ENCODE results near the gene IFNA6.
"Not testable (repeated sequence)": the region's sequence is repeated elsewhere in the genome, so short reads cannot be mapped to it uniquely, and the experiment has no call there.

IFNA6 gene

GRCh38 chr9:21350787-21351186 lies at the start of gene IFNA6:
IFNA6 (minus strand) TSS chr9:21350887; CDS start chr9:21350887, 0 bp downstream.
- H3K27me3 ChIP-seq (ENCODE audit: control insufficient read depth, insufficient read depth, low read length): no peaks in the 10 kb centered on the region
- no peak within 1 kb of the TSS for H3K4me3 ChIP-seq (ENCODE audit: low read length)
- no peaks in the 10 kb centered on the region for H3K36me3 ChIP-seq (ENCODE audit: control insufficient read depth, low read depth, low read length)
- H3K9me3 ChIP-seq (ENCODE audit: control insufficient read depth, low read depth, low read length): no peaks in the 10 kb centered on the region
- no peak within 1 kb of the TSS for H3K27ac ChIP-seq (ENCODE audit: low read length)
- H3K4me1 ChIP-seq (ENCODE audit: control insufficient read depth, low read depth, low read length): no peaks in the 10 kb centered on the region
- H3K9ac ChIP-seq (ENCODE audit: low read length): no peak within 1 kb of the TSS

DNA sequence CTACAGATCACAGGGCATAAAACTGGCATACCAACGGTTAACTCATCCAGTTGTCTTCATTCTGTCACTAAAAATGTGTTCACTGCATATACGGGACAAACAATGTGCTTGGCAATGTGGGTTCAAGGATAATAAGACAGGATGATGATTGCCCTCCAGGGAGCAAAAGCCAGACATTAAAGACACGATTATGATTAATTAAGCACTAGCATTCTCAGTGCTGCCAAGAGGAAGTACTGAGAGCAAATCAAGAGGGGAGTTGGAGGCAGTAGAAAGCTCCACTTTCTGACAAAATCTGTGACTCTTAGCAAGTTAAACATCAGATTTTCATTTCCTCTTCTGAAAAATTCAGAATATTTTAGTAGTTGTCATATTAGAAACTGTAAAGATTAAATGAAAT lies 49.3 kb upstream of the IFNA6 start:
- H3K27me3 ChIP-seq (ENCODE audit: control insufficient read depth, insufficient read depth, low read length): peaks cover 65% of the 10 kb centered on the region
- no peaks in the 10 kb centered on the region for H3K4me1 ChIP-seq (ENCODE audit: control insufficient read depth, low read depth, low read length)
- no peaks in the 10 kb centered on the region for H3K36me3 ChIP-seq (ENCODE audit: control insufficient read depth, low read depth, low read length)
- H3K4me3 ChIP-seq (ENCODE audit: low read length): no peak overlapping the region
- no peaks in the 10 kb centered on the region for H3K9me3 ChIP-seq (ENCODE audit: control insufficient read depth, low read depth, low read length)
- H3K9ac ChIP-seq (ENCODE audit: low read length): no peak overlapping the region
- no peak overlapping the region for H3K27ac ChIP-seq (ENCODE audit: low read length)

- Histone ChIP-seq H3K9me3 (ENCODE audit: control insufficient read depth, low read depth, low read length) (no peaks in the 10 kb centered on the region), H3K9ac (ENCODE audit: low read length) (no peak overlapping the region), H3K4me3 (ENCODE audit: low read length) (no peak overlapping the region), H3K27ac (ENCODE audit: low read length) (no peak overlapping the region), H3K4me1 (ENCODE audit: control insufficient read depth, low read depth, low read length) (no peaks in the 10 kb centered on the region), H3K36me3 (ENCODE audit: control insufficient read depth, low read depth, low read length) (no peaks in the 10 kb centered on the region), H3K27me3 (ENCODE audit: control insufficient read depth, insufficient read depth, low read length) (peaks cover 65% of the 10 kb centered on the region)
Measured at GRCh38 chr9:21398955-21399489, 48.3 kb upstream of the IFNA6 start.

DNA sequence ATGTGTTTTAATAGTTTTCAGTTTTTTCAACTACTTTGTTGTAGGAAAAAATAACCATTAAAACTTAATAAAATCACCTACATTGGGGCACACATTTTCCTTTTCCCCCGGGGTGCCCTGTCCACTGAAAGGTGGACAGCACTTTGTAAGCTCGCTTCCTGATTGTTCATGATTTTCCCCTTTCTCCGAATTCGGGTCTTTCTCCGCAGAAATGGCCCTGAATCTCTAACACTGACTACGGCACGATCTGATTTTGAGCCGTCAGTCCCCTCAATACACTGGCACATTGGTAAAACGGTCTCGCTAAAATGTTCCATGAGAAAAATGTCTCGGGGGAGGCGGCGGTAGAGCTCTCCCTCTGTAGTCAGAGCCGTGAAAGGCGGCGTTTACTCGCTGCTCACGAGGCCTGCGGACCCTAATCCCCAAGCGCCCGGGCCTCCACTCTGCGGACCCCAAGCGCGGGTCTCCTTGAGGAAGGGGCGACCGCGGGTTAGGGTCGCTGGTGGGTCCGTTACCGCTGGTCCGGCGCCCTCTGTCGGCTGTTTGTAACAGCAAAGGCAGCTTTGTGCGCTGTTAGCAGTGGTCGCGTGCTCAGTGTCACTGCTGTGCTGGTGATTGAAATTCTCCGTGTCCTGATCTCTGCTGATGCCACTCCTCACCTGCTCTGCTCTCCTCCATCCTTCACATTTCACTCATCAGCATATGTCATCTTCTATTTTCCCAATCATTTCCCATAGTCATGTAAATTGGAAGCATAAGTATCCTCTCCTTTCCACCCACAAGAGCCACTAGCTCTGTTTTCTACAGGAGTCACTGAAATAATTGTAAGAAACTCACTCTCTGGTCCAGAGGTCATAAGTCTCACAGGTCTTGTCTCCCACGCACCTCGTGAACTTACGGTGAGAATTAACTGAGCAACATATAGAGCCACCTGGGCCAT lies 45.4 kb upstream of the IFNA6 start:
- peak overlapping the region; percentile 39 for H3K9ac ChIP-seq (ENCODE audit: low read length)
- no peak overlapping the region for H3K27ac ChIP-seq (ENCODE audit: low read length)
- peak overlapping the region; percentile 62 for H3K4me3 ChIP-seq (ENCODE audit: low read length)

GRCh38 chr9:21392270-21392669 lies 41.6 kb upstream of the IFNA6 start:
- H3K9ac ChIP-seq (ENCODE audit: low read length): no peak overlapping the region
- H3K9me3 ChIP-seq (ENCODE audit: control insufficient read depth, low read depth, low read length): no peaks in the 10 kb centered on the region
- no peak overlapping the region for H3K4me3 ChIP-seq (ENCODE audit: low read length)
- H3K36me3 ChIP-seq (ENCODE audit: control insufficient read depth, low read depth, low read length): no peaks in the 10 kb centered on the region
- no peaks in the 10 kb centered on the region for H3K4me1 ChIP-seq (ENCODE audit: control insufficient read depth, low read depth, low read length)
- no peak overlapping the region for H3K27ac ChIP-seq (ENCODE audit: low read length)
- H3K27me3 ChIP-seq (ENCODE audit: control insufficient read depth, insufficient read depth, low read length): peaks cover 24% of the 10 kb centered on the region

More for the DNA sequence above, 45.4 kb upstream of the IFNA6 start:
- Histone ChIP-seq H3K4me1 (ENCODE audit: control insufficient read depth, low read depth, low read length) (no peaks in the 10 kb centered on the region), H3K9me3 (ENCODE audit: control insufficient read depth, low read depth, low read length) (no peaks in the 10 kb centered on the region), H3K36me3 (ENCODE audit: control insufficient read depth, low read depth, low read length) (no peaks in the 10 kb centered on the region), H3K27me3 (ENCODE audit: control insufficient read depth, insufficient read depth, low read length) (peaks cover 36% of the 10 kb centered on the region)

DNA sequence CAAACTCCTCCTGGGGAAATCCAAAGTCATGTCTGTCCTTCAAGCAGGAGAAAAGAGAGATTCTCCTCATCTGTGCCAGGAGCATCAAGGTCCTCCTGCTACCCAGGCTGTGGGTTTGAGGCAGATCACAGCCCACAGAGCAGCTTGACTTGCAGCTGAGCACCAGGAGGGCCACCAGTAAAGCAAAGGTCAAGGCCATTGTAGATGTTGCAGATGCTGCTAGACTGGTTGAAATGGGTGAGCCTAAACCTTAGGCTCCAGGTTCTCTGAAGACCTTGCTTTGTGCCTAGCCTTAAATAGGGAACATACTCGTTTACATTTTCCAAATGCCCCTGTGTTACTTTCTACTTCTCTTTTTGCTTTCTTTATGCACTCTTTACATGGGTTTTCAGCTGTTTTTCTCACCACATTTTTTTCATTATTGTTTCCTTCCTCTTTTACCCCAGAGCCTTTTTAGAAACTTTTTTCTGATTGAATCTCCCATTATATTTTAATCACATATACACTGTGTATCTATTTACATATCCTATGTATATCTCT lies 34.5 kb upstream of the IFNA6 start, which contains the start of gene IFNA2:
TSS of gene IFNA2 (minus strand) at position 268 of the 540 bp plus-strand sequence. CDS start at position 199, 69 bp downstream.
- no peak within 1 kb of the TSS for H3K4me3 ChIP-seq (ENCODE audit: low read length)
- H3K27ac ChIP-seq (ENCODE audit: low read length): no peak within 1 kb of the TSS

GRCh38 chr9:21383627-21384026 lies 32.9 kb upstream of the IFNA6 start:
- H3K4me3 ChIP-seq (ENCODE audit: low read length): no peak overlapping the region
- H3K9ac ChIP-seq (ENCODE audit: low read length): no peak overlapping the region
- H3K36me3 ChIP-seq (ENCODE audit: control insufficient read depth, low read depth, low read length): no peaks in the 10 kb centered on the region
- H3K27ac ChIP-seq (ENCODE audit: low read length): no peak overlapping the region
- peaks cover 11% of the 10 kb centered on the region for H3K4me1 ChIP-seq (ENCODE audit: control insufficient read depth, low read depth, low read length)
- no peaks in the 10 kb centered on the region for H3K27me3 ChIP-seq (ENCODE audit: control insufficient read depth, insufficient read depth, low read length)
- H3K9me3 ChIP-seq (ENCODE audit: control insufficient read depth, low read depth, low read length): no peaks in the 10 kb centered on the region

More for the DNA sequence above, 34.5 kb upstream of the IFNA6 start, which contains the start of gene IFNA2:
- Histone ChIP-seq H3K36me3 (ENCODE audit: control insufficient read depth, low read depth, low read length) (no peaks in the 10 kb centered on the region), H3K9ac (ENCODE audit: low read length) (no peak within 1 kb of the TSS), H3K9me3 (ENCODE audit: control insufficient read depth, low read depth, low read length) (no peaks in the 10 kb centered on the region), H3K27me3 (ENCODE audit: control insufficient read depth, insufficient read depth, low read length) (no peaks in the 10 kb centered on the region), H3K4me1 (ENCODE audit: control insufficient read depth, low read depth, low read length) (peaks cover 11% of the 10 kb centered on the region)

DNA sequence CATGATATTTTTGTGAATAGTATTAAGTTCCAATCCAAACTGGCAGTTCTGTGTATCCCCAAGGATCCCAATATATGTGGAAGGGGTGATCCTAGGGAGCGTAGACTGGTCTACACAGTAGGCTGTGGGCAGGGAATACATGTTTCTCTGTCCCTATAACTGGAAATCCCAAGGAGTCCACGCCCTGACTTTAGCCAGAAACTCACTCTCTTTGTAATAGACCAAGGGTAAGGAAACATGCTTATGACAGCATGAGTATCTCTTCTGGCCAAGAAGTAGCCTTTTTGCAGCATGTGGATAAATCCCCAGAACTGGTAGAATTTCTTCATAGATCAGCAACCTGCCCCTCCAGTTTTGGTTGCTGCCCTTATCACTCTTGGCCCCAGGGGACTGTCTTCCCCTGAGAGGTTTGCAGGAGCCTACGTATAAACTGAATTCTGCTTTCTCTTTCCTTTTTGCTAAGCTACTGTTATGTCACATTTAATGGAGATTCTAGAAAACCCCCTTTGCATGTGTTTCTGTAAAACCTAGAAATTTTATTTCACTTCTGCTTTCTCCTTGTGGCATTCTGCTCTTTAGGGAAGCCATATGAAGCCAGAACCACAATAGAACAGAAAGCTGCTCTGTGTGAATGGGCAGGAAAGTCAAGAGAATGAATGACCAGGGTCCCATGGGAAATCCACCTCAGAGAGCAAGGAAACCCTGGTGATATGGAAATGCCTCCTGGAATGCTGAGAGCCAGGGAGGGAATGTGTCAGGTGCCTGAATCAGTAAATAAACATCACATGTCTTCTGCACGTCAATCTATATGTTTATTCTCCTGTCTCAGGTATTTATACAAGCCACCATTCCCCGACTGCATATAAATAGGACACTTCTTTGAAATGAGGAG lies 31.0 kb upstream of the IFNA6 start:
- H3K27ac ChIP-seq (ENCODE audit: low read length): no peak overlapping the region
- peaks cover 11% of the 10 kb centered on the region for H3K4me1 ChIP-seq (ENCODE audit: control insufficient read depth, low read depth, low read length)
- no peaks in the 10 kb centered on the region for H3K9me3 ChIP-seq (ENCODE audit: control insufficient read depth, low read depth, low read length)
- H3K27me3 ChIP-seq (ENCODE audit: control insufficient read depth, insufficient read depth, low read length): no peaks in the 10 kb centered on the region
- H3K9ac ChIP-seq (ENCODE audit: low read length): no peak overlapping the region
- H3K36me3 ChIP-seq (ENCODE audit: control insufficient read depth, low read depth, low read length): no peaks in the 10 kb centered on the region
- no peak overlapping the region for H3K4me3 ChIP-seq (ENCODE audit: low read length)

GRCh38 chr9:21371467-21371866 lies 20.8 kb upstream of the IFNA6 start:
- not testable (repeated sequence) for H3K4me1 ChIP-seq (ENCODE audit: control insufficient read depth, low read depth, low read length); H3K27me3 ChIP-seq (ENCODE audit: control insufficient read depth, insufficient read depth, low read length); H3K9me3 ChIP-seq (ENCODE audit: control insufficient read depth, low read depth, low read length); H3K9ac ChIP-seq (ENCODE audit: low read length); H3K36me3 ChIP-seq (ENCODE audit: control insufficient read depth, low read depth, low read length); H3K27ac ChIP-seq (ENCODE audit: low read length); H3K4me3 ChIP-seq (ENCODE audit: low read length)

GRCh38 chr9:21367957-21368356 lies 17.3 kb upstream of the IFNA6 start, which contains the start of gene IFNA13:
IFNA13 (minus strand) TSS chr9:21368057; CDS start chr9:21368010, 47 bp downstream.
- Histone ChIP-seq H3K4me1 (ENCODE audit: control insufficient read depth, low read depth, low read length) (no peaks in the 10 kb centered on the region), H3K27me3 (ENCODE audit: control insufficient read depth, insufficient read depth, low read length) (no peaks in the 10 kb centered on the region), H3K9ac (ENCODE audit: low read length) (no peak within 1 kb of the TSS), H3K9me3 (ENCODE audit: control insufficient read depth, low read depth, low read length) (no peaks in the 10 kb centered on the region), H3K36me3 (ENCODE audit: control insufficient read depth, low read depth, low read length) (no peaks in the 10 kb centered on the region), H3K27ac (ENCODE audit: low read length) (no peak within 1 kb of the TSS), H3K4me3 (ENCODE audit: low read length) (no peak within 1 kb of the TSS)

GRCh38 chr9:21367169-21367568 lies 16.5 kb upstream of the IFNA6 start:
- H3K4me1 ChIP-seq (ENCODE audit: control insufficient read depth, low read depth, low read length); H3K9ac ChIP-seq (ENCODE audit: low read length); H3K9me3 ChIP-seq (ENCODE audit: control insufficient read depth, low read depth, low read length); H3K4me3 ChIP-seq (ENCODE audit: low read length); H3K27me3 ChIP-seq (ENCODE audit: control insufficient read depth, insufficient read depth, low read length); H3K36me3 ChIP-seq (ENCODE audit: control insufficient read depth, low read depth, low read length); H3K27ac ChIP-seq (ENCODE audit: low read length): not testable (repeated sequence)
